Skin of body (tissue), 2 donors: Measurements from ENCODE around the gene ABTB2. TPM values are rescaled to one million over a fixed set of nuclear protein-coding genes. Genes with fewer than 3 reads are reported as not detected.
A peak's percentile ranks its signal among the peaks of the same experiment; 100 is the strongest.

Experiments used
- DNase-seq: peaks from one replicate; lab custom pipeline; 2025; lab: John Stamatoyannopoulos, UW
- total RNA-seq: library from RNA; depleted of rRNA; stranded (reverse); fragments of >200 nt; gene quantifications from one replicate; pipeline ENCODE4 v1.2.3, GENCODE V29; 2014

ABTB2 gene
- total RNA-seq, 1 donor from 2014 or later, result 5.7 TPM

DNA sequence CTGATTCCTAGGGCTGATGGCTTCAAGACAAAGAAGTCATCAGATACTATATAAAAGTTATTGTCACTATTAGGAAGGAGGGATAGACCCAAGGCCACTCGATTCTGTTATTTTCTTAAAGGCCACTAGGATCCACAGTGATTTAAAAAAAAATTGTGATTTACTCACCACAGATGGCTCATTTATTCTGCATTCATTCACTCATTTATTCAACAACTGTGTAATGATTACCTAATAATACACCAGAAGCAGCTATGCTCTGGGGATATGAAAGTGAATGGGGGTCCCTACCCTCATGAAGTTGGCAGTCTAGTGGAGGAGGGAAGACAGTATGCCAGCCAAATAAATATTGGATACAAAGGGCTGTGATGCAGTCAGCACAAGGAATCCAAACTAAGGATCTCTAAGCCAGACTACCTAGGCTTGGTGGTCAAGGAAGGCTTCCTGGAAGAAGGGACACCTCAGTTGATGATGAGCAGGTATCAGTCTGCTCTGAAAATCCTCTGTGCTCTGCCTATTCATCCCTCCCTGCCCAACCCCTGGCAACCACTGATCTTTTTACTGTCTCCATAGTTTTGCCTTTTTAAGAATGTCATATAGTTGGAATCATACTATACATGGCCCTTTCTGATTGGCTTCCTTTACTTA is 141.9 kb downstream of the ABTB2 start:
- no peak for DNase-seq

GRCh38 chr11:34214961-34215805 is 142.6 kb downstream of the ABTB2 start:
- DNase-seq, result no peak

DNA sequence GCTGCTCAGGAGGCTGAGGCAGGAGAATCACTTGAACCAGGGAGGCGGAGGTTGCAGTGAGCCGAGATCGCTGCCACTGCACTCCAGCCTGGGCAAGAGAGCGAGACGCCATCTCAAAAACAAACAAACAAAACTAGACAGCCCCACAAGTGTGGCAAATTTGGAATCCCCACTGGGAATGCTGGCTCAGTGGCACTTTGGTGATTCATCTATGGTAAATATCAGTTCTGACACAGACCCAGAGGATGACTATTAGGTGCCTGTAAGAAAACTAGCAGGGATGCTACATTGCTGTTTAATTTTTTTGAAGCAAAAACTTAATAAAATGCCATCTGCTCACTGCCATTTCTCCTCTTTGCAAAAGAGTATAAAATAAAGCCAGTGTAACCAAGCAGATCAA is 144.4 kb downstream of the ABTB2 start:
- DNase-seq, result no peak

DNA sequence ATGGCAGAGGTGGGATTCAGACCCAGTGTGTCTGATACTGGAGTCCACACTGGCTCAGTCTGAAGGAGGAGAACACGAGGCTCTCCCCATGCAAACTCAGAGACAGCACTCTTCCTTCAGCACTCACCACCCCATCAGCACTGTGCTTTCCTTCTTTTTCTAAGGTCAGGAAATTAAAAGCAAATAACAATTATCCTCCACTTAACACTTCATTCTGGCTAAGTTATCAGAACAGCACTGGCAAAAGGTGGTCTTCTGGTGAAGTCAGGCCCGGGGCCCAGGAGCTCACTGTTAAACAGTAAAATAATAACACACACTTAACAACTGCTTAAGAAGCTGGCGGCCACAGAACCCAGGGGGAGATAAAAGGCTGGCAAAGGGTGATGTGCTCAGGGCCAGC is 145.2 kb downstream of the ABTB2 start:
- no peak for DNase-seq

- no peak for DNase-seq
Measured at GRCh38 chr11:34209809-34210208, 148.0 kb downstream of the ABTB2 start.

DNA sequence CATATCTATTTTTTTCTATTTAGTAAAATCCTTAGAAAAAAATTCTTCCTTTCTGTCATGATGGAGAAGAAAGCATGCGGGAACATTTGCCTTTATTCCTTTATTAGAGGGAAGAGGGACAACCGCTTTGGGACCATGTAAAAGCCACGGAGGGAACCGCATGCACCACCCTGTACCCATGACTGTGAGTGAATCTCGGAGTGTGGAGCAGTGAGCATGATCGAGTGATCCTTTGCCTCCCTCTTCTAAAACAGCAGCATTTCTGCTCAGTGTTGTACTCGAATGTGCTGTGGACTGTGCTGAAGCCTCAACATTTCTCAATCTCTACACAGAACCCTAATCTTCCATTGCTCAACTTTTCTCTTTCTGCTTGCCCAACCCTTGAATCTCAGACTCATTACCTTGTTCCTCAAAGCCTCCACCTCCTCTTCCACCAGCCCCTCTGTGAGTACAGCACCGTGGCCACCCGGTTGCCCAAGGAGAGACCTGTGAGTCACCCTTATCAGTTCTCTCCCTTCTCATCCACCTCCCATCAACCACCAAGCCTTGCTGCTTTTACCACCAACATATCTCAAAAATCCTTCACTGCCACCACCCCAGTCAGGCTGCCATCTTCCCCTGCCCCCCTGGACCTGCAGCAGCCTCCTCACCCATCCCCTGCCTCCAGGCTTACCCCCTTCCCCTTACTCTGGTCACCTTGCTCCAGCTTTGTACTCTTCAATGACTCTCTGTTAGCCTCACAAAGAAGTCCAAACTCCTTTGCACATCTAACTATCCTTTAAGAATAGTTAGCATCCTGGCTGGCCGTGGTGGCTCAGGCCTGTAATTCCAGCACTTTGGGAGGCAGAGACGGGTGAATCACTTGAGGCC is 149.3 kb downstream of the ABTB2 start:
- DNase-seq, result no peak

- no peak for DNase-seq
Measured at GRCh38 chr11:34207487-34208180, 150.2 kb downstream of the ABTB2 start.

DNA sequence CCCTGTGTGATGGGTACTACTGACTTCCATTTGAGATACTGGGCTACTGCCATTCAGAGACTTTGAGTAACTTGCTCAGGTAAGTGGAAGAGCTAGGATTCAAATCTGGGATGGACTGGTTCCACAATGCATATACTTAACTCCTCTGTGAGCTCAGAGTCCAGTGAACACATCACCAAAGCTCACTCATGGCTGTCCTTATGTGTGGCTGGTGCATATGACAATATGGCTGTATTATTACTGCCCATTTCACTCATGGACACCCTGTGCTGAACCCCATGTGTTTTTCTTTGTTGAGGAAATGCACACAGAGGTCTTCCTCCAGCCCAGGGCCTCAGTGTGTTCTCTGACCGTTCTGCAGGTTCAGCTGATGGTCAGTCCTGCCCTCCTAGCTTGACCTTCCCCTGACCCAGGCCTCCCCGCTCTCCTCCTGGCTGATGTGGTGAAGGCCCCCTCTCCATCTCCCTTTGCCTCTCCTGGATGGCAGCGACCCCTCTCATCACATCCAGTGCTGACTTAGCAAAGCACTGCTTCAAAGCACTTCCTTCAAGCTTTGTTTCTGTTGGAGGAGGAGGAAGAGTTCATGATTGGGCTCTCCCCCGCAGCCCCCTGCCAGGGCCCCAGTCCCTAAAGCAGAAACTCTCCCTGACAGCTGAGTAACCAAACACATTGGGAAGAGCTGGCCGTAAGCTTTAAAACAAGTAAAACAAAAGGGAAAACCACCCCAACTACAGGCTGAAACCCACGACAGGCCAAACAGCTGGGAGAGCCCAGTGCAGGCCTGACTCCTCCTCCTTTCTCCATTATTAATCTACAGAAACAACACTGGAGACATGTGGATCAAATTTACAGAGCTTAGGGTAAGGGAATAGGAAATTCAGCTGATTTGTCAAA is 151.2 kb downstream of the ABTB2 start:
- DNase-seq, result peak; percentile 86

DNA sequence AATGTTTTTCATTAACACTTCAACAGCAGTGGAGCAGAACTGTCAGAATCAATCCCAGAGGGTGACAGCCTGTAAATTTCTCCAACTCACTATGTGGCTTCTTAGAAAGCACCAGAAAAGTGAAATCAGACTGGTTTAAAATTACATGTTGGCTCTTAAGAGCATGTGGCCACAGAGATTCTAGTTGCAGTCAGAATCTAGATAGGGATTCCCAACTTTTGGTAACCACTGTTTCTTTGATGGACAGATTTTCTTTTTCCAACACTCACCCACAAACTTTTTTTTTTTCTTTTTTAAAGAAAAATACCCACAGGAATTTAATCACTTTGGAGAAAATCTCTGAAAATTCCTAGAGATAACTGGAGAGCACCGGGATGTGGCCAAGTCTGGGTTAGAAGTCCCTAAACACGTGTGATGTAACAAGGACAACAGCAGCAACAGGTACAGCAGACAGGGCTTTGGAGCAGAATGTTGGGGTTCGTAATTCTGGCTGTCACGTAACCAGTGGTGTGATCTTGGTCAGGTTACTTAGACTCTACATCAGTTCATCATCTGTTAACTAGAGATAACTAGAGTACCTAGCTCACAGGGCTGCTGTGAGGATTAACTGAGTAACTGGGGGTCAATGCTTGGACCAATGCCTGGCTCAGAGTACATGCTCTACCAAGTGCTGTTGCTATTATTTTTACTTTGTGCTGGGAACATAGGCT is 152.3 kb downstream of the ABTB2 start:
- no peak for DNase-seq

- DNase-seq, result no peak
Measured at GRCh38 chr11:34204396-34205279, 153.2 kb downstream of the ABTB2 start.

- no peak for DNase-seq
Measured at GRCh38 chr11:34203377-34203871, 154.4 kb downstream of the ABTB2 start.

DNA sequence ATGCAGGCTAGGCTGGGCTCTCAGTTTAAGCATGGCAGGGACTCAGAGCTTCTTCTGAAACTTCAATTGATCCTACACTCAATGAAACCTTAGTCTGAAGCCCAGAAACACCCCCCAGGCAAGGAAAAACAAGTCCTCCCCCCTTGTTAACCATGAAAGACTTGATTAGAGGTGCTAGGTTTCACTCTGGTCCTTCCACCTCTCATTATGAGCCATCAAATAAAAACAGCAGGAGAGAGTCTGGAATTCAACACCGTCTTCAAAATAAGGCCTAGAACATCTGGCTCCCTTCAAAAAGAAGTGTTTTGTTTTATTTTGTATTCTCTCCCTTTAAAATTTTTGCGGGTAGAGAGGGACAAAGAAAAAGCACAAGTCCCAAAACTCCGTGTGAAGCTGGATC is 156.7 kb downstream of the ABTB2 start:
- DNase-seq, result no peak

GRCh38 chr11:34199525-34199924 is 158.3 kb downstream of the ABTB2 start:
- no peak for DNase-seq

GRCh38 chr11:34198523-34198922 is 159.3 kb downstream of the ABTB2 start:
- DNase-seq, result no peak

GRCh38 chr11:34197256-34197655 is 160.6 kb downstream of the ABTB2 start:
- DNase-seq, result no peak

DNA sequence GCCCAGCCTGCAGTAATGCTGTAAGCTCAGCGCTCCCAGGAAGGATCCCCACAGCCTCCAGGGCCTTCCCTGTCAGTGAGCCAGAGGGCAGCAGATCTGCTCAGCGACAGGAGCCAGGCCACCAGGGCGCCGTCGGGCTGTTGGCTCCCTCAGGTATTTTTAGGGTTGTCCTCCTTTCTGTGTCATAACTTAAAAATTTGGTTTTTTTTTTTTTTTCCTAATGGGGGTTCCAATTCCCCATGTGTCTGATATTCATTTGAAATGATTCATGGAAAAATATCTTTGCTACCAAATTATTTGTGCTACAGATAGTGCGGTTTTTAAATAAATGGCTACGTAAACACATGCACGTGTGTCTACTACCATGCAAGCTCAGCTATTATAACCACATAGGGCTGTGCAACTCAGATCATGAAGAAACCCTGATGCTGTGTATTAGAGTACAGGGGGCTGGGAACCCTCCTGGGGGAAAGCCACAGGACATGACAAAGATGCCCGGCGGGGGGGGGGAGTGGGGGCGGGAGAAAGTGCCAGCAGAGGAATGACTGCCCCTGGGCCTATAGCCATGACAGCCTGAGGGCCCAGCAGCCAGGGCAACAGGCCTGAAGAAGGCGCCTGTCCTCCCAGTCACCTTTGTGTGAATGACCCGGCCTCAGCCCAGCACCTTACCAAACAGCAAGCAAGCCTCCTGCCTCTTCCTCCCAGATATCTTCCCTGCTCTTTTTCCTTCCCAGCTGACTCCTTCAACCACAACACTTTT is 163.1 kb downstream of the ABTB2 start:
- no peak for DNase-seq

DNA sequence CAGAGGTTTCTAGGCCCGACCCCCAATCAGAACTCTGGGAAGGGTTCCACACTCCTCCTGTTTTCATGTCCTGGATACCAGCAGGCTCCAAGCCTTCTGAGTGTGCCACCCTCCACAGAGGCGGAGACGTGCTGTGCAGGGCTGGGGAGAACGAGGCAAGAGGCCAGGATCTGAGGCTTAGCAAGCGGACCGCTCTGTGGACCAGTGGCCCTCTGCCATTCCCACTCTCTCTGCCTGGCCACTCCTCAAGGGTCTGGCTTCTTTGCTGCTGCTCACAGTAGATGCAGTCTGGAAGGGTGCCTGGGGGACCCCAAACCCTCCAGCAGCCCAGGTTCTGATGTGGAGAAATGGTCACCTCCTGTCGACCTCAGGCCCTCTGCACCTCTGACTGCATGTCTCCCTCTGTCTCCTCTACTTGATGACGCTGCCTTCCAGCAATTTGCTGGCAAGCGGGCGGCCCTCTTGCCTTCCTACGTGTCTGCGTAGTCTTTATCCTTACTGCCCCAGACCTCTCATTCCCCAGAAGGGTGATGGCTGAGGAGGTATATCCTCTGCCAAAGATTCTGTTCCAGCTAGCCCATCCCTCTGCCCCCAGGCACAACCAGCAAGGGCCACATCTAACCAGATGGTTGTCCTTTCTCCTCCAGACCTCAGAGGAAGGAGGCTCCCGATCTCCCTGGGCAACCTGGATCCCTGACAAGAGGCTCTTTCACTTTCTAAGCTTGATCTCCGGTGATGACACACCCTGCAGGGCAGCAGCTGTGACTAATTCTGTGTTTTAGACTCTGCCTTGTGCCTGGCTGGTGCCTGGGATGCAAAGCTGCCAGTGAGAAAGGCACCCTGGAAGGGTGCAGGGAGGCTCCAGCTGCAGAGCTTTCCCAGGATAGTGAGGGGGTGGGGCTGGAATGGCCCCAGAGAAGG is 165.1 kb downstream of the ABTB2 start:
- peak; percentile 23 for DNase-seq
